Right lobe of liver (tissue), 4 donors: ENCODE data around the gene SLC22A13.

Source experiments
- CTCF ChIP-seq, 4 donors: fragments of 200-600 bp in 3 of 4; fragments of 450-650 bp in 1 of 4; IDR thresholded peaks; one replicate each; pipeline versions ENCODE4 v1.5.1 to v1.8.0; 2016 to 2022; ENCODE audit warnings: antibody characterized with exemption in 4 of 4, mild to moderate bottlenecking in 2 of 4
- POLR2A ChIP-seq: fragments of 450-650 bp; IDR thresholded peaks from one replicate; pipeline ENCODE4 v1.6.1; 2017; ENCODE audit warnings: antibody characterized with exemption, mild to moderate bottlenecking
- donor health status: DM: no; HTN: no; CAD: no.
- donor health status: DM: no; HTN: no; CAD: no.
- donor health status: DM: no; HTN: yes; CAD: no.

DNA sequence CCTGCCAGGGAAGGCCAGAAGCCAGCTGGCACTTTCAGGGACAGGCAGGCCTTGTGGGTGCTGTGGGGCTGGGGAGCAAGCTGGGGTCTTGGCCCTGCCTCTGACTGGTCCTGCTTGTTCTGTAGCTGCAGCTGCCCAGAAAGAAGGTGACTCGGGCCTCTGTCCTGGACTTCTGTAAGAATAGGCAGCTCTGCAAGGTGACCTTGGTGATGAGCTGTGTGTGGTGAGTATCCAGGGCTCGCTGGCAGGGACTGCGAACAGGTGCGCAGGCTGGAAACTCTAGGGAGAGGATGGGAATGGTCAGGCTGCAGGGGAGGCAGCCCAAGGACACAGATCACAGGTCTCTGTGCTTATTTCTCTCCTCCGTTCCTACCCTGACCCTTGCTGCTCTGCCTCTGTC is 47.7 kb downstream of the SLC22A13 start:
- TF ChIP-seq CTCF (IDR thresholded peaks at IDR 0.05) (no peak), POLR2A (no peak)
